Transverse colon (tissue), 4 donors: ENCODE measurements around the gene CYSRT1.

Experiments used
- CTCF ChIP-seq, 5 experiments: fragments of 200-600 bp in 3 of 5; fragments of 450-650 bp in 2 of 5; sonication (generic) in 3 of 5; IDR thresholded peaks; 1 replicate in 2 of 5; 2 replicates in 3 of 5; pipeline ENCODE4 v1.5.1; 2016 to 2017; ENCODE audit warnings: antibody characterized with exemption in 5 of 5, inconsistent platforms in 3 of 5, mild to moderate bottlenecking in 2 of 5, moderate library complexity in 1 of 5
- POLR2A ChIP-seq: fragments of 450-650 bp; IDR thresholded peaks from one replicate; pipeline ENCODE4 v1.6.1; 2016; ENCODE audit warnings: antibody characterized with exemption, mild to moderate bottlenecking, moderate library complexity
- POLR2AphosphoS5 ChIP-seq, 3 donors: sonication (generic); formaldehyde crosslinking; IDR thresholded peaks; one replicate each; pipeline ENCODE4 v1.6.1; 2016; ENCODE audit warnings: antibody characterized with exemption in 3 of 3

DNA sequence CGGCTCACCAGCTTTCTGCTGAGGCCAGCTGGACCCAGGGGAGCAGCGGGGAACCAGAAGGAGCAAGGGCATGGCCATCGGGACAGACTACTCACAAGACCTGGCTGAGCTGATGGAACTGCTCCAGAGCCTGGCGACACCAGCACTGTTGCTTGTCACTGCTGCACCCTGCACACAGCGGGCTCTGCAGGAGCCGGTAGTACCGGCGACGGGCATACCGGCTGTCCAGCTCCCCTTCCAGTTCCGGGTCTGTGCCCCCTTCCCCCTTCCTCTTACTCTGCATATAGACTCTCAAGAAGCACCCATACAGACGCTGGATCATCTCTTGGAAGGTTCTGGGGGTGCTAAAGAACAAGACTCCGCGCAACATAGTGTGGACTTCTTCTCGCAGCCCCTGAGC lies 37.6 kb upstream of the CYSRT1 start:
- no peak for TF ChIP-seq CTCF (IDR thresholded peaks at IDR 0.05)
- no peak for TF ChIP-seq POLR2A
- TF ChIP-seq POLR2AphosphoS5 (IDR thresholded peaks at IDR 0.05), result no peak
